Fibroblast of upper back skin (primary cell): ENCODE measurements around the gene ZNF506.
"Not testable (repeated sequence)": the region's sequence is repeated elsewhere in the genome, so short reads cannot be mapped to it uniquely, and the experiment has no call there.

Source experiments
- DNase-seq: peaks from one replicate; pipeline ENCODE4 v3.0.0-alpha.2; 2013

Gene ZNF506

GRCh38 chr19:19777692-19778091, 43.9 kb downstream of the ZNF506 start:
- DNase-seq: no peak

- peak; percentile 98 for DNase-seq
These were observed 45.1 kb downstream of the ZNF506 start for GRCh38 chr19:19776206-19777008.

GRCh38 chr19:19775891-19776205, 45.7 kb downstream of the ZNF506 start:
- DNase-seq: no peak

GRCh38 chr19:19774354-19775033, 47.1 kb downstream of the ZNF506 start:
- no peak for DNase-seq

DNA sequence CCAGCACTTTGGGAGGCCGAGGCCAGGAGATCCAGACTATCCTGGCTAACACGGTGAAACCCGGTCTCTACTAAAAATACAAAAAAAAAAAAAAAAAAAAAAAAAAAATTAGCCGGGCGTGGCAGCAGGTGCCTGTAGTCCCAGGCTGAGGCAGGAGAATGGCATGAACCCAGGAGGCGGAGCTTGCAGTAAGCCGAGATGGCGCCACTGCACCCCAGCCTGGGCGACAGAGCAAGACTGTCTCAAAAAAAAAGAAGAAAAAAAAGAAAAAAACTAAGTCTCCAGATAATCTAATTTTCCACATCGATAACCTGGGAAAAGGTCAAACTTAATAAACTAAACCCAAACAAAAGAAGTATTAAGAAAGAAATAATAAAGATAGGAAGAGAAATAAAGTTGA, 49.6 kb downstream of the ZNF506 start:
- not testable (repeated sequence) for DNase-seq

- DNase-seq: not testable (repeated sequence)
These were observed 51.6 kb downstream of the ZNF506 start for GRCh38 chr19:19769971-19770370.

GRCh38 chr19:19758164-19758563, 63.4 kb downstream of the ZNF506 start:
- no peak for DNase-seq

GRCh38 chr19:19752760-19753403, 68.7 kb downstream of the ZNF506 start:
- DNase-seq: no peak

GRCh38 chr19:19751846-19752245, 69.7 kb downstream of the ZNF506 start:
- no peak for DNase-seq

DNA sequence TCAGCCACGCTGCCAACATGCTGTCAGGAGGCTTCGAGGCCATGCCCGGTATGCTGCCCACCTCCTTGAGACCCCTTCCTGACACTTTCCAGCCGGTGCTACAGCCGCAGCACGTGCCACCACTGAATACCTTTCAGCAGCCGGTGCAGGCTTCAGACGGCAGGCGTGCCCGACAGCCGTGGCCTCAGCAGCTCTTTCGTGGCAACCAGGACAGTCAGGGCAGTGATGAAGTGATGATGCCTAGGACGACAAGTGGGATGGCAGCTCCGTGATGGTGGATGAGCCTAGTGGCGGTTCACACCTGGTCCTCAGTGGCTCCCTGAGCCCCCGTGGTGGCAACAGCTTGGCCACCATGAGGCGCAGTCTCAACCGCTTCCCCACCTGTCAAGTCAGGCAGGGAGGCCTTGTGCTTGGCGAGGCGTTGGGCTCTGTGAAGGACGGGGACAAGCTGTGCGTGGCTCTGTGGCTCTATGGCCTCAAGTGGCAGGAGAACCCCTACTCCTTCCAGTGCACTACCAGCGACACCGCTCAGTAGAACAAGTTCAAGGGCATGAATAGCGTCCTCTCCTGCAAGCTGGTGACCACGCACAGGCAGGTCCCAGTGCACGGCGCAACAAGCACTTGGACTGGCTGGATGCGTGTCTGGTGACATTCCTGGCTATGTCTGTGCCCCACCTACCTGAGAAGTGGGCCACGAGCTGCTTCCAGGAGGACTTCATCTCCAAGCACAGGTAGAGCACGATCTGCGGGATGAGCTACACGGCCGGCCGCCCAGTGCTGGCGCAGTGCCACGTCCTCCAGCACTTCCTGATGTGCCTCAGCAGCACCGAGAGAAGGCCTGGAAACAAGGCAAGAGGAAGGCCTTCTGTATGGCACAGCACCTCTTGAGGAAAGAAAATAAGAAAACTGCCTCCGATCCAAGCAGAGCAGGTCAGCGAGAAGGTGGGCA, 70.4 kb downstream of the ZNF506 start:
- no peak for DNase-seq

DNA sequence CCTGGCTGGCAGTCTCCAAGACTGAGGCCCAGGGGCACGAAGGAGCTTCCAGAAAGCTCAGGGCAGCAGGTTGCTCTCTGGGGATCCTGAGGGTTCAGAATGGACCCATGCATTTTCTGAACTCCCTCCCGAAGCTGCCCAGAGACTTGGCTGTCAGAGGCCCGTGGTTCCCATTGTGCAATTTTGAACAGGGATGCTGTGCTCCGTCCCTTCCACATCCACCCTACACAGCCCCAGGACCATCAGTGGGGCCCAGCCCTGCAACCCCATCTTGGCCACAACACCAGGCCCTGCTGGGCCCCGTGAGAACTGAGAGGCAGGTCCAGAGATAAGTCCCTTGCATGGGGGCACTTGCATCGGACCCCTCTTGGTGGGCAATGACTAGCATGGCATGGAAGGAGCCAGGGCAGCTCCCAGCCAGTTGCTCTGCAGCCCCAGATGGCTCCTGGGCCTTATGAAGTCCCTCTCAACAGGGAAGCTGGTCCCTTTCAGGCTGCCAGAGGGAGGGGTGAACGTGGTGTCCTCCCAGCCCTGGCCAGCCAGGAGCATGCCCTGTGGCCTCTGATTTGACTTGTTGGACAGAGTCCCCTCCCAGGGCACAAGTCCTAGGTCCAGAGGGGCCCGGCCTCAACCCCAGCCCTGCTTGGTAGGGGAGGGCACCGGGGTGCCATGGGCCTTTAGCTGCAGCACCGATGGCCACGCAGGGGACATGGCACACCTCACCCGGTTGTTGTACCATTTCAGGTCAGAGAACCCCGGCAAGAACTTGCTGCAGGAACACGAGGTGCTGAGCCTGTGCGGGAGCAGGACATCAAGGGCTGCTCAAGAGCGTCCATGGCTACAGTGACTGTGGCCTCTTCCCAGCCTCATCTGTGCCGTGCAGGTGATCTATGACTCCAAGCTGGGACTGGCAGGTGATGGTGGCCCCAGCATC, 71.4 kb downstream of the ZNF506 start:
- no peak for DNase-seq

- no peak for DNase-seq
These were observed 72.2 kb downstream of the ZNF506 start for GRCh38 chr19:19749117-19749907.

DNA sequence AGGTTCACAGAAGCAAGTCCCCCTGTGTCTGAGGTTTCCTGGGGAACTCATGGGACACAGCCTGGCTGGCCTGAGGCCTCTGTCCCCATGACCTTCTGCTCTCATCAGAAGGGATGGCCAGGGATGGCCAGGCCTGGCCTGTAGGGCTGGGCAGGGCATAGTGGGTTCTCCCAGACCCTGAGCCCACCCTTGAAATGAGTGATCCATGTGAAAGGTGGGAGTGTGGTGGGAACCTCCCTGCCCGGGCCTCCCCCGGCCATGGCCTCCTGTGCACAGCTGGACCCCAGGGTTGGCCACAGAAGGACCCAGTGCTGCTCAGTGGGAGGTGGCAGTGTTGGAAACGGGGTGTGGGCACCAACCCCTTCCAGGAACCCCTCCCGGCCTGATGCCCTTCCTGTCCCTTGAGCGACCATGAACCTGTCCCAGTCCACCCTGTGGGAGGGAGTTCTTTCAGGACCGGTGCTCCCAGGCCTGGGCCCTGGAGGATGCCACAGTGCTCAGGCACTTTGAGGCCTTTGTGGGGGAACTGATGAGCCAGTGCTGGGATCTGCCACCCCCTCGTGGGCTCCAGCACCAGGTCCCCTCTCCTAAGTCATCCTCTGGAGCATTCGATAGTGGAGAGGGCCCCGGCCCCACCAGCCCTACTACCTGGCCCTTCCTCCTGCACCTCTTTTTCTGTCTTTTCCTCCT, 73.2 kb downstream of the ZNF506 start:
- no peak for DNase-seq

DNA sequence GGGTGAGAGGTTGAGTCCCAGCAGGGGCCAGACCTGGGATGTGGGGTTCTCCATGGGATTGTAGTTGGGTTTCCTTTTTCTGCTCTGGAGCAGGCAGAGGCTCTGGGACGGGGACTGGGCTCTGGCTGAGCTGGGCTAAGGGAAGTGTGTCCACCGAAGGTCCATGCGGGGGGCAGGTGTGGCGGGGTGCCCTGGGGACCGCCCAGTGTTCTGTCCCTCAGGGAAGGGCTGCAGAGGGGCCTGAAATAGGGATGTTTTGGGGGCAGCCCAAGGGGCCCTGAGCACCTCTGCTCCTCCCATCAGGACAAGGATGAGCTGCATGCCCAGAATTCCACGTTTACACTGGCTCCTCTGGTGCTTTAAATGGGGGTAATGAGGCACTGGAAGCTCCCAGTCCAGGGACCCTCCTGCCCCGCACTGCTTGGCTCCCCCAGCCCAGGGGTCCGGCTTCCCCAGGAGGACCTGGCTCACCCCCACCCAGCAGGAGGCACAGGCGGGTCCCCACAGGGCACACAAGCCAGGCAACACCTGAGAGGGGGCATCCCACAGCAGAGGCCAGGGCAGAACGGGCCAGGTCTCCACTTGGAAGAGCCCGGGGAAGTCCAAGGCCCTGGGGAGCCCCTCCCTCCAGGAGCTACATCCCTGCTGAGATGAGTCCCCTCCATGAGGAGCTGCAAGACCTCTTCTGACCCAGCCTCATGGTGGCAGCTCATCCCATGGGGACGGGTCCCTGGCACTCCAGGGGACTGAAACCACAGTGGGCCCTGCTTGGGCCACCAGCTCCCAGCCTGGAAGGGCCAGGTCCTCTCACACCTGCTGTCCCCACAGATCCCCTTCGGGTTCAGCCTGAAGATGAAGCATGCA, 74.0 kb downstream of the ZNF506 start:
- DNase-seq: no peak

GRCh38 chr19:19746286-19747213, 75.0 kb downstream of the ZNF506 start:
- no peak for DNase-seq

DNA sequence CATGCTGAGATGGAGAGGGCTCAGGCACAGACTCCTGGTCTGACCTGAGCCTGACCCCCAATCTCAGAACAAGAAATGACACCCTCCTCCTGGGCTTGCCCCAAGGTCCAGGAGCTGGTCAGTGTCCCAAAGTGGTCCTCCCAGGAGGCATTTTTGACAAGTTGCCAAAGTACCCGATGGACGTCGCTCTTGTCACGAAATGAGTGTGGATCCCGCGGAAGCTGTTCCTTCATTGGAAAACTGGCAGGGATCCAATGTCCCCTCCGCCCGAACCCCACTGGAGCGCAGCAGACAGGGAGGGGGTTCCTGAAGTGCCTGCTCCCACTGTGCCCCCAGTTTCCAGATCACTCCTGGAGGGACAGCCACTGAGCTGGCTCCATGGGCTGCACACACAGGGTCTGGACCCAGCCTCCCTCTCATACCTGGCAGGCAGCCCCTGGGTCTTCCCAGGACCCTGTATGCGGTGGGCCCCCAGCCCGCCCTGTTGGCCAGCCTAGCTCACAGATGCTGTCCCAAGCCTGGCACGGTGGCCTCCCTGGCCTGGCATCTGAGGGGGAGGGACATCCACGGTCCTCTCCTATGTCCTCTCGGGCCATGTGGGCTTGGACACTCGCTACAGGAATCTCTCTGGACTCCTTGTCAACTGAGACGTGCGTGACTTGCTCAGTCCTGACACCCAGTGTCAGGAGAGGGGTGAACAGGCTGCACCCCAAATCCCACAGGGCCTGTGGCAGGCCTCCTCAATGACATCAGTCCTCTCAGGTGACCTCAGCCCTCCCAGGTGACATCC, 75.9 kb downstream of the ZNF506 start:
- no peak for DNase-seq

DNA sequence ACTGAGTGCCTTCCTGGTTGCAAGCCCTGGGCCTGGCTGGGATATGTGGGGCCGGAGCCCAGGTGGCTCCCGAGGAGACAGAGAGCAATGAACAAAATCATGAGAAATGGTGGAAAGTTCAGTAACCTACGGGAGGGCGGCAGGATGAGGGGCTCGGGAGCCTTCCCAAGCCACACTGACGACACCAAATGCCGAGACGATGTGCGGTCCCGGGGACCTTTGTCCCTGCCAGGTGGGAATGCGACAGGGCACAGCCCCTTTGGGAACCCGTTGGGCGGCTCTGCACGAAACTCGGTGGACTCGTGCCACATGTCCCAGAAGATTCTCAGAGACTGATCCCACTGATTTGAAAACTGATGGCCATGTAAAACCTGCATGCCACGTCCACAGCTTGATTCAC, 76.9 kb downstream of the ZNF506 start:
- no peak for DNase-seq
